T-helper 2 cell treated with Interferon-gamma antibody and Interleukin-4, amounts not matched to agents 5 μg/mL and 100 μg/mL, for 36 hours (primary cell): ENCODE measurements around the gene NADK2.

Experiments used
- DNase-seq: peaks from one replicate; pipeline ENCODE4 v3.0.0; 2021; ENCODE audit warnings: low spot score
- H3K27ac Mint-ChIP-seq: one replicate; pipeline ENCODE4 v1.8.0; 2021; ENCODE audit warnings: mild to moderate bottlenecking, mixed read lengths
- H3K27me3 Mint-ChIP-seq: one replicate; pipeline ENCODE4 v1.8.0; 2021; ENCODE audit warnings: low read depth, mixed read lengths
- H3K36me3 Mint-ChIP-seq: one replicate; pipeline ENCODE4 v1.8.0; 2021; ENCODE audit warnings: low read depth, mixed read lengths
- H3K4me1 Mint-ChIP-seq: one replicate; pipeline ENCODE4 v1.8.0; 2021; ENCODE audit warnings: low read depth, mixed read lengths
- H3K4me3 Mint-ChIP-seq: one replicate; pipeline ENCODE4 v1.8.0; 2022; ENCODE audit warnings: mild to moderate bottlenecking, moderate library complexity, mixed read lengths
- H3K9me3 Mint-ChIP-seq: one replicate; pipeline ENCODE4 v1.8.0; 2021; ENCODE audit warnings: mixed read lengths

NADK2 gene

GRCh38 chr5:36239370-36240293 lies 2.1 kb downstream of the NADK2 start:
- Mint-ChIP-seq H3K4me3 (peak overlapping the region; percentile 79), H3K36me3 (no peaks in the 10 kb centered on the region), H3K4me1 (peaks cover 29% of the 10 kb centered on the region), H3K9me3 (no peaks in the 10 kb centered on the region), H3K27me3 (peaks cover 10% of the 10 kb centered on the region), H3K27ac (peak overlapping the region; percentile 85)
- no peak for DNase-seq

- Mint-ChIP-seq H3K27me3 (peaks cover 3% of the 10 kb centered on the region), H3K9me3 (no peaks in the 10 kb centered on the region), H3K4me3 (no peak overlapping the region), H3K27ac (peak overlapping the region; percentile 21), H3K4me1 (peaks cover 25% of the 10 kb centered on the region), H3K36me3 (no peaks in the 10 kb centered on the region)
- DNase-seq: no peak
These were observed 3.0 kb downstream of the NADK2 start for GRCh38 chr5:36238502-36239295.

DNA sequence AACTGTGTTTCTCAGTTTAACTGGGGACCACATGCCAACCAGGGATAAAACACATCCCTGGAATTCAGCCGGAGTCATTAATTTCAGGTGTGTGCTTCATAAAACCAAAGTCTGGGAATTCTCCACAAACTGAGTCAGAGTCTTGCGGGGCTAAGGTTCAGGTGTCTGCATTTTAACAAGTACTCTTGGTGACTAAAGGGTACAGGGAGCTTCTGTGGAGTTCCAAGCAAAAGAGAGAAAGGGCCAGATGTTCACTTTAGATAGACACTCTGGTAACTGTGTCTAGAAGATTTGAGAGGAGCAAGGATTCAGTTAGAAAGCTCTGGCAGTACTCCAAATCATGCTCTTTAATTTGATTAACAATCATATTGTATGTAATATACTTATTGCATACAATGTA lies 4.0 kb downstream of the NADK2 start:
- Mint-ChIP-seq H3K9me3 (no peaks in the 10 kb centered on the region), H3K4me1 (peaks cover 20% of the 10 kb centered on the region), H3K27me3 (no peaks in the 10 kb centered on the region), H3K4me3 (no peak overlapping the region), H3K36me3 (no peaks in the 10 kb centered on the region), H3K27ac (no peak overlapping the region)
- DNase-seq: no peak

DNA sequence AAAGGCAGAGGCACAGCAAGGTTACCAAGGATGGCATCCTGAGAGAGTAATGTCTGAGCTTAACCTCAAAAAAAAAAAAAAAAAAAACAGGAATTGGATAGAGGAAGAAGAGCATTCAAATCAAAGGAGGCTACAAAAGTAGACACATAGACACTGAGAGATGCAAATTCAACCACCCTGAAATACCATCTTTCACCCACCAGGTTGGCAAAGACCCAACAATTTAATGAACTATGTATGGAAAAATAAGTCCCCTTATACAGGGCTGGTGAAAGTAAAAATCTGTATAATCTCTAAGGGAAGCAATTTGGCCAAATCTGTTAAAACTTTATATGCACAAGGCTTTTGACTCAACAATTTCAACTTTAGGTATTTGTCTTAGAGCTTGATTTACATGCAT lies 4.9 kb downstream of the NADK2 start:
- H3K9me3 Mint-ChIP-seq: no peaks in the 10 kb centered on the region
- peaks cover 3% of the 10 kb centered on the region for H3K27me3 Mint-ChIP-seq
- peaks cover 19% of the 10 kb centered on the region for H3K4me1 Mint-ChIP-seq
- no peak overlapping the region for H3K27ac Mint-ChIP-seq
- no peak overlapping the region for H3K4me3 Mint-ChIP-seq
- no peak for DNase-seq
- H3K36me3 Mint-ChIP-seq: no peaks in the 10 kb centered on the region

GRCh38 chr5:36232533-36232932 lies 9.2 kb downstream of the NADK2 start:
- H3K4me3 Mint-ChIP-seq: no peak overlapping the region
- H3K36me3 Mint-ChIP-seq: no peaks in the 10 kb centered on the region
- H3K9me3 Mint-ChIP-seq: no peaks in the 10 kb centered on the region
- H3K27me3 Mint-ChIP-seq: peaks cover 3% of the 10 kb centered on the region
- H3K4me1 Mint-ChIP-seq: no peaks in the 10 kb centered on the region
- no peak overlapping the region for H3K27ac Mint-ChIP-seq
- no peak for DNase-seq

- H3K36me3 Mint-ChIP-seq: no peaks in the 10 kb centered on the region
- no peak overlapping the region for H3K4me3 Mint-ChIP-seq
- no peak overlapping the region for H3K27ac Mint-ChIP-seq
- H3K9me3 Mint-ChIP-seq: no peaks in the 10 kb centered on the region
- no peak for DNase-seq
- peaks cover 3% of the 10 kb centered on the region for H3K27me3 Mint-ChIP-seq
- H3K4me1 Mint-ChIP-seq: no peaks in the 10 kb centered on the region
These were observed 11.5 kb downstream of the NADK2 start for GRCh38 chr5:36230151-36230790.

DNA sequence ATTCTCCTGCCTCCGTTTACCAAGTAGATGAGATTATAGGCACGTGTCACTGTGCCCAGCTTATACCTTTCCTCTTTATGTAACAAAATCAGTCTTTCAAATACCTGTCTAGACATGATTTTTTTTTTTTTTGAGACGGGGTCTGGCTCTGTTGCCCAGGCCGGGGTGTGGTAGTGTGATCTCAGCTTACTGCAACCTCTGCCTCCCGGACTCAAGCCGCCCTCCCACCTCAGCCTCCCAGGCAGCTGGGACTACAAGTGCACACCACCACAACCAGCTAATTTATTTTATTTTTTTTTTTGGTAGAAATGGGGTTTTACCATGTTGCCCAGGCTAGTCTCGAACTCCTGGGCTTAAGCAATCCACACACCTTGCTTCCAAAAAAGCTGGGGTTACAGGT lies 13.2 kb downstream of the NADK2 start:
- H3K4me1 Mint-ChIP-seq: no peaks in the 10 kb centered on the region
- no peaks in the 10 kb centered on the region for H3K9me3 Mint-ChIP-seq
- no peak overlapping the region for H3K4me3 Mint-ChIP-seq
- H3K27ac Mint-ChIP-seq: no peak overlapping the region
- no peak for DNase-seq
- peaks cover 3% of the 10 kb centered on the region for H3K27me3 Mint-ChIP-seq
- no peaks in the 10 kb centered on the region for H3K36me3 Mint-ChIP-seq

DNA sequence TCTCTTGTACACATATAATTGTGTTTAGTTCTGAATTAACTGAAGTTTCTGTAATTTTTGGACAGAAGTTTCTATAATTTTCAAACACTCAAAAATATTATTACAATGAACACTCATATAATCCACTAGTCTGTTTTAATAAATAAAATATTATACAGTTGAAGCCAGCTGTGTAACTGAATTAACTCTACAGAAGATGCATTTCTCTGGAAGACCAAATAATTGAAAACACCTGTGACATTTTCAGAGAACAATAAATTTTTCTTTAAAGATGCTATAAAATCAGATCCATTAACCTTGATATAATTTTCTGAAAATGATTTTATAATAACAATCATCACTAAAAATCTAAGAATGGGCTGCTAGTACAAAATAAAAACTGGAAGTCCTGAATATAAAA lies 14.7 kb downstream of the NADK2 start:
- Mint-ChIP-seq H3K36me3 (no peaks in the 10 kb centered on the region), H3K4me3 (no peak overlapping the region), H3K27me3 (no peaks in the 10 kb centered on the region), H3K4me1 (no peaks in the 10 kb centered on the region), H3K9me3 (no peaks in the 10 kb centered on the region), H3K27ac (no peak overlapping the region)
- DNase-seq: no peak

DNA sequence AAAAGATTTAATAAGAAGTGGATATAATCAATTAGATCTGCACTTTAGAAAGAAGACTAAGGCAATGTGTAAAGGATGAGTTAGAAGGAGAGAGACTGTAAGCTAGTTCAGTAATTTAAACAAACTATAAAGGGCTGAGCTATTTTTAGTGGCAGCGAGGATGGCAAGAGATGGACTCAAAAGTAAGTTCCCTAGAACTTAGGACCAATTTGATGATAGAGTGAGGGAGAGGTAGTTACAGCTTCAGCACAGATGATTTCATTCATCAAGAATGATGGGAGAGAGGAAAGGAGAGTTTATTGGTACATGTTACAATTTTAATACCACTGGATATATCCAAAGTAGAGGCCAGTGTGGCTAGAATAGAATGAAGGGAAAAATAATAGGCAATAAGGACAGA lies 19.1 kb downstream of the NADK2 start:
- Mint-ChIP-seq H3K27me3 (no peaks in the 10 kb centered on the region), H3K4me3 (no peak overlapping the region), H3K36me3 (no peaks in the 10 kb centered on the region), H3K4me1 (no peaks in the 10 kb centered on the region), H3K9me3 (no peaks in the 10 kb centered on the region), H3K27ac (no peak overlapping the region)
- DNase-seq: no peak

- H3K4me3 Mint-ChIP-seq: no peak overlapping the region
- DNase-seq: no peak
- H3K4me1 Mint-ChIP-seq: no peaks in the 10 kb centered on the region
- H3K36me3 Mint-ChIP-seq: peaks cover 3% of the 10 kb centered on the region
- no peaks in the 10 kb centered on the region for H3K27me3 Mint-ChIP-seq
- no peak overlapping the region for H3K27ac Mint-ChIP-seq
- H3K9me3 Mint-ChIP-seq: no peaks in the 10 kb centered on the region
These were observed 23.7 kb downstream of the NADK2 start for GRCh38 chr5:36217988-36218387.

DNA sequence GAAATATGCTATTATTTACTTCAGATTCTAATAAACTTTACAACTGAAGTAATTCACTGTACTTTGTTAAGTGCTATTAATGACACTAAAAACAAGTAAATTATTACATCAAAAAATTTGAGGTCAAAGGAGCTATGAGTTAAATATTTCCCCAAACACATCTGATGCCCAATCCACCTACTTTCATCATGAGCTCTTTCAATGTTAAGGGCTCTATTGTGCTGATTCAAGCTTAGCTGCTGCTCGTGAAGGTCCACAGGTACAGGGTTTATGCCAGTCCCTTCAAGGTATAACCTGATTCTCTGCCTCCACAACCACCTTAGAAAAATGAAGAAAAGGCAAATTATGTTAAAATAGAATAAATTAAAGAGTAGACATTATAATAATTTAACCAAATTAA lies 24.2 kb downstream of the NADK2 start:
- H3K36me3 Mint-ChIP-seq: peaks cover 6% of the 10 kb centered on the region
- no peaks in the 10 kb centered on the region for H3K27me3 Mint-ChIP-seq
- no peak for DNase-seq
- H3K4me3 Mint-ChIP-seq: no peak overlapping the region
- H3K4me1 Mint-ChIP-seq: no peaks in the 10 kb centered on the region
- H3K27ac Mint-ChIP-seq: no peak overlapping the region
- no peaks in the 10 kb centered on the region for H3K9me3 Mint-ChIP-seq

DNA sequence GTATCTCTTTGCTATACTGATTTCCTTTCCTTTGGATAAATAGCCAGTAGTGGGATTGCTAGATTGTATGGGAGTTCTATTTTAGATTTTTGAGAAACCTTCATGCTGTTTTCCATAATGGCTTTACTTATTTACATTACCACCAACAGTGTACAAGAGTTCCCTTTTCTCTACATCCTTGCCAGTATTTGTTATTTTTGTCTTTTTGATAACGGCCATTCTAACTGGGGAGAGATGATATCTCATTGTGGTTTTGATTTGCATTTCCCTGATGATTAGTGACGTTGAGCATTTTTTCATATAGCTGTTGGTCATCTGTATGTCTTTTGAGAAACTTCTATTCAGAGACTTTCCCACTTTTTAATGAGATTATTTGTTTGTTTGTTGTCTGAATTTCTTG lies 25.8 kb downstream of the NADK2 start:
- DNase-seq: no peak
- no peaks in the 10 kb centered on the region for H3K4me1 Mint-ChIP-seq
- no peak overlapping the region for H3K4me3 Mint-ChIP-seq
- no peaks in the 10 kb centered on the region for H3K9me3 Mint-ChIP-seq
- peaks cover 7% of the 10 kb centered on the region for H3K36me3 Mint-ChIP-seq
- no peaks in the 10 kb centered on the region for H3K27me3 Mint-ChIP-seq
- no peak overlapping the region for H3K27ac Mint-ChIP-seq

GRCh38 chr5:36214436-36214835 lies 27.3 kb downstream of the NADK2 start:
- no peaks in the 10 kb centered on the region for H3K27me3 Mint-ChIP-seq
- no peak overlapping the region for H3K27ac Mint-ChIP-seq
- H3K4me1 Mint-ChIP-seq: no peaks in the 10 kb centered on the region
- H3K4me3 Mint-ChIP-seq: no peak overlapping the region
- H3K9me3 Mint-ChIP-seq: no peaks in the 10 kb centered on the region
- DNase-seq: no peak
- H3K36me3 Mint-ChIP-seq: peaks cover 9% of the 10 kb centered on the region

- H3K36me3 Mint-ChIP-seq: peaks cover 15% of the 10 kb centered on the region
- no peak overlapping the region for H3K27ac Mint-ChIP-seq
- H3K4me3 Mint-ChIP-seq: no peak overlapping the region
- no peaks in the 10 kb centered on the region for H3K9me3 Mint-ChIP-seq
- H3K4me1 Mint-ChIP-seq: no peaks in the 10 kb centered on the region
- DNase-seq: no peak
- no peaks in the 10 kb centered on the region for H3K27me3 Mint-ChIP-seq
These were observed 32.1 kb downstream of the NADK2 start for GRCh38 chr5:36209664-36210063.
